SIG-M5 treated with dmso at 0.1 percent for 504 hours (cell line): ENCODE results near the gene ANAPC2.
A peak's percentile ranks its signal among the peaks of the same experiment; 100 is the strongest.

Experiments used
- DNase-seq: peaks from one replicate; lab custom pipeline; 2025; ENCODE audit not compliant: unreplicated experiment; lab: John Stamatoyannopoulos, UW

ANAPC2 gene

DNA sequence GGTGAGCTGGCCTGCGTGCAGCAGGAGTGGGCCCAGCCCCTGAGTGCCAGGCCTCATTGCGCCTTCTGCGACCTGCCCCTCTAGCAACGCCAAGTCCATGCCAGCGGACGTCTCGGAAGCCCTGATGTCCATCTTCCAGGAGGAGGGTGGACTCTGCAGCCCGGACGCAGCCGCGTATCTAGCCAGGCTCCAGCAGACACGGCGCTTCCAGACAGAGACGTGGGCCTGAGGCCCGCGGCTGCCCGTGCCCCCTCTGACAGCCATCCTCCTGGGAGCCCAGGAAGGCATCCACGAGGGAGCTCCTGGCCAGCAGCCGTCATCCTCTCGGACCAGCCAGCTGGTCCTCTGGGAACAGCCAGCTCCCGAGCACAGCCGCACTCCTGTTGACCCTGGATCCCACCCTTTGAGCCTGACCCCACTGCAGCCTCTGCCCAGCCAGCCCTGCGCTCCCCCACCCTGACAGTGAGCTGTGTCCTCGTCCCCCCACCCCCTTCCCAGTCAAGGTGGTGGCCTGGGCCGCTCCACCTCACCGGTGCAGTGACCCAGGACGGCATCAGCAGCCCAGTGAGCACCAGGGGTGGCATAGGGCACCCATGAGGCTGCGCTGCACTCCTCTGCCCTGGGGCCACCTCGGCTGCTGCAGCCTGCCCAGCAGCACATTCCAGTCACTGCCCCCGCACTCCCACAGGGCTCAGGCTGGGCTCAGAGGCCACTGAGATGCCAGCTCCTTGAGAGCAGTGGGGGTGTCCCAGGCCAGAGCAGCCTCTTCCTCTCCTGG, 28.0 kb upstream of the ANAPC2 start:
- no peak for DNase-seq

DNA sequence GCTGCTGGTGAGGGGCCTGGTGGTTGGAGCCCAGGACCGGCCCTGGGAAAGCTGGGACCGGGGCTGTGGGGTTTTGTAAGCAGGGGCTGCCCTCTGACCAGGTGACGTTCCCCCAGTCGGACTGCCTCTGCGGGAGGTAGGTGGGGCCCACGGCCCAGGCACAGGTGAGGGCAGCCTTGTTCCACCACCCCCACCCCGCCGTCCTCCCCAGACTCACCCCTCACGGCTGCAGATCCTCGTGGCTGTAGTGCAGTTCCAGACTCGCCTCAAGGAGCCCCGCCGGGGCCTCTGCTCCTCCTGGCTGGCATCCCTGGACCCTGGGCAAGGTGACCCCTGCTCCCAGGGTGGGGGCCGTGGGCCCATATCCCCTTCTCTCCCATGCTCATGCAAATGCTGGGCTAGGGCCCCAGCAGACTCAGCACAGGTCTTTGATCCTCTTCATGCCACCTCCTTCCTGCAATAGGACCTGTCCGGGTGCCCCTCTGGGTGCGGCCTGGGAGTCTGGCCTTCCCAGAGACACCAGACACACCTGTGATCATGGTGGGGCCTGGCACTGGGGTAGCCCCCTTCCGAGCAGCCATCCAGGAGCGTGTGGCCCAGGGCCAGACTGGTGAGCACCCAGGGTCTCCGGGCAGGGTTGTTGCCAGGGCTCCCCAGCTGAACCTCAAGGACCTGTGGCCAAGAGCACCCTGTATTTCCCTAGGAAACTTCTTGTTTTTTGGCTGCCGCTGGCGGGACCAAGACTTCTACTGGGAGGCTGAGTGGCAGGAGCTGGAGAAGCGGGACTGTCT, 27.0 kb upstream of the ANAPC2 start:
- no peak for DNase-seq

DNA sequence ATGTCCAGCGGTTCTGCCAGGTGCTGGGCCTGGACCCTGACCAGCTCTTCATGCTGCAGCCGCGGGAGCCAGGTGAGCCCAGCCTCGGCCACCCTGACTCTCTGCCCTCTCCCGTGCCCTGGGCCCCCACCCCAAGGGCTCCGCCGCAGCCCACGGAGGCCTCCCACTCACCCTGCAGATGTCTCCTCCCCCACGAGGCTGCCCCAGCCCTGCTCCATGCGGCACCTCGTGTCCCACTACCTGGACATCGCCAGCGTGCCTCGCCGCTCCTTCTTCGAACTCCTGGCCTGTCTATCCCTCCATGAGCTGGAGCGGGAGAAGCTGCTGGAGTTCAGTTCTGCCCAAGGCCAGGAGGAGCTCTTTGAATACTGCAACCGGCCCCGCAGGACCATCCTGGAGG, 26.3 kb upstream of the ANAPC2 start:
- DNase-seq: no peak

DNA sequence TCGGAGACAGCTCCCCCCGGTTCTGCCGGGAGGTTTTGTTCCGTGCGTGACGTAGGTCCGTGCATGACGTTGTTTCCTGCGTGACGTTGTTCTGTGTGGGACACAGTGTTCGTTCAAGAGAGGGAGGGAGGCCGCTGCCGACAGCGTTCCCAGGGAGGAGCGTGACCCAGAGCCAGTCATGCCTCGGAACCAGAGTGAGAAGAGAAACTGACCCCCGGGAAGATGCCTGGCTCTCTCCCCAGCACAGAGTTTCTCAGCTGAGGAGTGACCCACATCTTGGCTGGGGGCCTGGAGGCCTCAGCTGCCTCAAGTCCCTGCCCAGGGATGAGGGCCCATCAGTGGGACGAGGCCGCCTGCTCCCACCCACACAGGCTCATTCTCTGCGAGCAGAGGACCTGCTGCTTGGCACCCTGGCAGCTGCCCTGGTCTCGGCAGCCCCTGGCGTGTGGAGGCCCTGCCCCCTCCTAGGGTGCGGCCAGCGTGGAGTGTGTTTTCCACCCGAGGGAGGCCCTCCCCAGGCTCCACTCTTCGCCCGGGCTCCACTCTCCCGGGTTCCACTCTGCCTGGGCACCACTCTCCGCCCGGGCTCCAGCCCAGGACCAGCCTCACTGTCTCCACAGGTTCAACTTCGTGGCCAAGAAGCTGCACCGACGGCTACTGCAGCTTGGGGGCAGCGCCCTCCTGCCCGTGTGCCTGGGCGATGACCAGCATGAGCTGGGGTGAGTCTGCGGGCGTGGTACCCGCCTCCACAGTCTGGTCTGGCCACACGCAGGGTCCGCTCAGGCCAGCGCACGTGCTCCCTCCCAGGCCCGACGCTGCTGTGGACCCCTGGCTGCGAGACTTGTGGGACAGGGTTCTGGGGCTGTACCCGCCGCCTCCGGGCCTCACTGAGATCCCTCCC, 25.1 kb upstream of the ANAPC2 start:
- no peak for DNase-seq

DNA sequence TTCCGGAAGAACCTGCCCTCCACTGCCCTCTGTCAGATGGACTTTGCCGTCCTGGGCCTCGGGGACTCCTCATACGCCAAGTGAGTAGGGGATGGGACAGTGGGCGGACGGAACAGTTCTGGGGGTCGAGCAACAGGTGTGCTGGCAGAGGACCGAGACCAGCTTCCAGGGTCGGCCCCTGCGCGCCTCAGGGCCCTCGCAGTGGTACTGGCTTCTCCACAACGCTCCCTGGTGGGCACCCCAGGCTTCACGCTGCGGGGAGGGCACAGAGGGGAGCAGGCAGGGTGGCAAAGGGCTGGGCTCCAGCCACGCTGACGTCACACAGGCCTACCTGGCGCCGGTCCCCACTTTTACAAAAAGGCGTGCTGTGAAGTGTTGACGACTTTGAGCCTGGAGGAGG, 24.2 kb upstream of the ANAPC2 start:
- no peak for DNase-seq

DNA sequence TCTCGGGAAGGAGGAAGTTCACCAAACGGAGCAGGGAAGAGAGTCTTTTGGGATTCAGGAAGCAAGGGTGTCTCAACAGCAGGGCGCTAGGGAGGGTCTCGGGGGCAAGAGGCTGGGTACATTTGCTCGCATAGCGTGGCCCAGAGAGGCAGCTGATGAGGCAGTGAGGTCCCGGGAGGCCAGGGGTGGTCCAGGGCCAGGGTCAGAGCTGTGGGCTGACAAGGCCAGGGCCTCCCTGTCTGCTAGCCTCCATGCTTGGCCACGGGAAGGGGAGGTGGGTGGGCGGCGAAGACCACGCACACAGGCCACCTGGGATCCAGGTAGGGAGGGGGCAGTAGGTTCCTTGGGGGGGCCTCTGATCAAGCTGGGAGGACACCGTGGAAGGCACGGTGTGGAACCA, 23.2 kb upstream of the ANAPC2 start:
- no peak for DNase-seq

DNA sequence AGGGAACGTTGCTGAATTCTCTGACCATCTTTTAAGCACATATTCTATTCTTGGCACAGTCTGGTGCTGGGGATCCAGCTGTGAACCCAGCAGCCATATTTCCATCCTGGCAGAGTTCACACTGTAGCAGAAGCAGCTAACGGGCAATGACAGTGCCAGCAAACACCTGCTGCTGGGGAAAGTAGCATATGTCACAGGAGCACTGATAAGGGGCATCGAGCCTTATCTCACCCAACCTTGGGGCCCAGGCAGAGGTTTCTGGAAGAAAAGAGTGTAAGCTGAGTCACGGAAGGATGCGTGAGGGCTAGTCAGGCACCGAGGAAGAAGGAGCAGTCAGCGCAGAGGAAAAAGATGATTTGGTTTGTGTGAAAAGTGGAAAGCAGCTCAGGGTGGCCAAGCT, 18.2 kb upstream of the ANAPC2 start:
- DNase-seq: no peak

DNA sequence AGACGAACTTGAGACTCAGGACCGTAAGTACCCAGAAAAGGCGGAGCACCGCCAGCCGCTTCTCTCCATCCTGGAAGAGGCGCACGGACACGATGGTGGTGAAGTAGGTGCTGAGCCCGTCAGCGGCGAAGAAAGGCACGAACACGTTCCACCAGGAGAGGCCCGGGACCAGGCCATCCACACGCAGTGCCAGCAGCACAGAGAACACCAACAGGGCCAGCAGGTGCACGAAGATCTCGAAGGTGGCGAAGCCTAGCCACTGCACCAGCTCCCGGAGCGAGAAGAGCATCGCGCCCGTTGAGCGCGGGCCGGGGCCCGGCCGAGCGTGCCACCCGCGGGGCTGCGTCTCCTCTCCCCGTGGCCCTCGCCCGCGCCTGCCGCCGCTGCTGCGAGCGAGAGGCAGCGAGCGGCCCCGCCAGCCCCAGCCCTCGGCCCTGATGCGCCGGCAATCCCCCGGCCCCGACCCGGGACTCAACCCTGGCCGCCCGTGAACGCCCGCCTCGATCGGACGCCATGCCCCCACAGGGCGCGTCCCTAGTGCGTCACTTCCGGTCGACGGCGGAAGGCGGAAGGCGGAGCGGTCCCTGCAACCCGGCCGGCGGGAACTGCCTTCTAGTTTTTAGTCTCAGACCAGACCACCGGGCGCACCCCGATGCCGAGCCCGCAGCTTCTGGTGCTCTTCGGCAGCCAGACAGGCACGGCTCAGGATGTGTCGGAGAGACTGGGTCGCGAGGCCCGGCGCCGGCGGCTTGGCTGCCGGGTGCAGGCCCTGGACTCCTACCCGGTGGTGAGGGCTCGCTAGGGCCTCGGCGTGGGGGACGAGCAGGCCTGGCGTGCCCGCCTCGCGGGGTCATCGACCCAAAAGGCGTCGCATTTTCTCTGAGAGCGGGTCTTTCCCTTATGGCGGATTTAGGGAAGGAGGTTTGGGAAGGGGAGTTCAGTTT, 17.0 kb upstream of the ANAPC2 start, which contains the start of the genes NDOR1 and TMEM203:
Gene NDOR1 (plus strand): TSS at position 575 of the 944 bp plus-strand sequence. CDS start 78 bp downstream, at position 653.
Gene TMEM203 (minus strand): TSS at position 523 of the 944 bp plus-strand sequence. CDS start 234 bp downstream, at position 289.
- DNase-seq: peak; percentile 72

DNA sequence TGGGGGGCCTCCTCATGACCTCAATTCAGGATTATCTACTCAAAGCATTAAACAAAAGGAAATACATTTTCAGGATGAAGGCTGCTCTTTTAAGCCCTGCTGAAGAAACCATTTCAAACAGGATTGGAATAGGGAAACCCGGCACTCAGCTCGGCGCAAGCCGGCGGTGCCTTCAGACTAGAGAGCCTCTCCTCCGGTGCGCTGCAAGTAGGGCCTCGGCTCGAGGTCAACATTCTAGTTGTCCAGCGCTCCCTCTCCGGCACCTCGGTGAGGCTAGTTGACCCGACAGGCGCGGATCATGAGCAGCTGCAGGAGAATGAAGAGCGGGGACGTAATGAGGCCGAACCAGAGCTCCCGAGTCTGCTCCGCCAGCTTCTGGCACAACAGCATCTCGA, 16.4 kb upstream of the ANAPC2 start:
- no peak for DNase-seq

DNA sequence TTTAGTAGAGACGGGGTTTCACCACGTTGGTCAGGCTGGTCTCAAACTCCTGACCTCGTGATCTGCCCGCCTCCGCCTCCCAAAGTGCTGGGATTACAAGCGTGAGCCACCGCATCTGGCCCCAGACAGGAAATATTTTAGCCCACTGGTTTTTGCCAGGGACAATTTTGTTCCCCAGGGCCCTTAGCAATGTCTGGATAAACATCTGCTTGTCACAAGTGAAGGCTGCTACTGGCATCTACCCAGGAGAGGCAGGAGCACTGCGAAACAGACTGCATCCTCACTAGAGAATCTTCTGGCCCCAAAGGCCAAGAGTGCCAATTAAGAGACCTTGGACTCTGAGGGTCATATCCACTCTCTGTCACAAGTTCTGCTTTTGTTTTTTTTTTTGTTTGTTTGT, 14.6 kb upstream of the ANAPC2 start:
- no peak for DNase-seq

DNA sequence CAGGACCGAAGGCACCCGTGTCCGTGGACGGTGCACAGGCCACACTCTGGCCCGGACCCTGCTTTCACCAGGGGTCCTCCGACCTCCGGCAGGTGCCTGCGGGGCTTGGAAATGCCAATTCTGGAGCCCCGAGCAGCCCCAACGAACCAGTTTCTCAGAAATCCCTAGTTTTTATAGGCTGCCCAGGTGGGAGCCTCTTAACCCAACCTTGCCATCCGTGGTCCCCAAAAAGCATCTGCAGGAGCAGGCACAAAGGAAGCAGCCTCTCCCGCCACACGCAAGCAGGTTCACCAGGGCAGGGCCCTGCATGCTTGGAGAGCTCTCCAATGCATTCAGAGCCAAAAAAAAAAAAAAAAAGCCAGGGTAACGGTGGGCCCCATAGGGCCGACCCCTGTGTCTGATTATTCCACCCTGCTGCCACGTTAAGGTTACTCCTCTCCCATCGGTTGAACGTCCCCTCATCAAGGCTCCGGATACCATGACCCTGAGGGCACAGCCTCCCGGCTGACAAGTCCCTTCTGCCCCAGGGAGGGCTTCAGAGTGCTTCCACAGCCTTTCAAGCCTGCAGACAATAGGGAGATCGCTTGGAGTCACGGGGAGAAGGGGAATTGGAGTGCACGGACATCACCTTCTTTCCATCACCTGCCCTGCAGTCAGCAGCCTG, 13.0 kb upstream of the ANAPC2 start:
- no peak for DNase-seq

DNA sequence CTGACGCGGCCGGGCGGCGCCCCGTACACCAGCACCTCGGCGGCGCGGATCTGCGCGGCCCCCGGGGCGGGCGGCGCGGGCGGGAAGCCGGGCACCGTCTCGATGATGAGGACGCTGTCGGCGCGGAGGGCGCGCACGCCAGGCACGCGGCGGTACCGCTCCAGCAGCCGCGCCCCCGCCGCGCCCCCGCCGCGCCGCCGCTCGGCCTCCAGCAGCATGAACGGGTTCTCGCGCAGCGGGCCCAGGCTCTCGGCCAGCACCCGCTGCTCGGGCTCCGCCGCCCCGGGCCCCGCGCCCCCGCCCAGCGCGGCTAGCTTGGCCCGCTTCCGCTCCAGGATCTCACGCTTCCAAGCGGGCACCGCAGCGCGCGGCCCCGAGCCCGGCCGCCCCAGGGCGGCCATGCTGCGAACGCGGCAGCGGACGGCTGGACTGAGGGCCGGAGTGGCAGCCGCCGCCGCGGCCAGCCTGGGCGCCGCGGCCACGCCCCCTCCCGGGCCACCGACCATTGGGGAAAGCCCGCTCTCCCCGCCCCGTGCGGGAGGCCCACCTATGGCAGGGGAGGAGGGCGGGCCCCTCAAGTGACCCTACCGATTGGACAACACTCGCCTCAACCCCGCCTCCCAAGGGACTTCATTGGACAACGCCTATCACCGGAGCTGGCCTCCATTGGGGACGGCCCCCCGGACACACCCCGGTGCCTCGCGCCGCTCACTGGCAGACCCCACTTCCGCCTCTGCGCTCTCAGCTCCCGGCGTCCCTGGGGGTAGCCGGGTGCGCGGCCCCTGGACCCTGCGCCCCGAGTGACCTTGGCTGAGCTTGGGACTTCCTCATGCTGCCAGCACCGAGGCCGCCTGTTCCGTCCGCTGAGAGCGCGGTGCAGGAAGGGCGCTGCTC, 12.2 kb upstream of the ANAPC2 start, which contains the start of gene TPRN:
Gene TPRN (minus strand): TSS at position 431 of the 894 bp plus-strand sequence. CDS start 30 bp downstream, at position 401.
- DNase-seq: peak; percentile 99

DNA sequence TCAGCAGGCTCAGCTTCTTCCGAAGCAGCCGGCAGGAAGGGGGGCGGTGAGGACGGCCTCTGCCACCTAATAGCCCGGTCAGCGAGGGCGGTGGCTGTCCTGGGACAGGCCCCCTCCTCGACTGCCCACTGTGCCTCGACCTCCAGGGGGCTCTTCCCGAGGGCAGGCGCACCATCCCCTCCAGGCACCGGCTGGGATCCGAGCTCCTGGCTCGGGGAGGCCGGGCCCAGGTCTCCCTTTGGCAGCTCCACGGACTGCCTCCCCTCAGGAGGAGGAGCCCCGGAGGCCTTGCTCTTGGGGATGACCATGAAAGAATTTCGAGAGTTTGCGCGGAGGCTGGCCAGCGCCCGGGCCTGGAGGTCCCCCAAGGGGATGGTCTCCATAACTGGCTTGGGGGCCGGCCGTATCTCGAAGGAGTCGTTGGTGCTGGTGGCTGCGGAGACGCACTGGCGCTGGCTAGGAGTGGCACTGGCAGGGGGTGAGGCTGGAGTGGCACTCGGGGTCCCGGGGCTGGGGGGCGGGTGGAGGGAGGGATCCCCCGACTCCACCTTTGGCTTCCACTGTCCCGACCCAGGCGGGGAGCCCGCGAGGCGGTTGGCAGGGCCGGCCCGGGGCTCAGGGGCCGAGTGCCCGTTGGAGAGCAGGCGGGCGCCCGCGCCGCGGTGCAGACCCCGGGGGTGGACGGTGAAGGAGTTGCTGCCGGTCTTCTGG, 11.2 kb upstream of the ANAPC2 start:
- DNase-seq: no peak

DNA sequence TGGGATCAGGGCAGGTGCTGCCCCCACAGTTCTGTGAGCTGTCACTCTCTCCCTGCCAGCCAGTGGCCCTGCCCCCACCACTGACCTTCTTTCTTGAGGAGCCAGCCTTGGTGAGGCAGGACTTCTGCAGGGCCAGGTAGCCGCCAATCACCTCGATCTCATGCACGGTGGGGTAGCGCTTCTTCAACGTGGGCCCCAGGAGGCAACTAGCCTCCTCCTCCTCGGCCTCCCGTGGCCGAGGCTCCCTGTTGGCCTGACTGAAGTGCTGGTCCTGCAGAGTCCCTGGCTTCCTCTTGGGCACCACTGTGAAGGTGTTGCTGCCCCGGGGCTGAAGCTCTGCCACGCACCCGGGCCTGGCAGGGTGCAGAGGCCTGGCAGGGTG, 10.5 kb upstream of the ANAPC2 start:
- DNase-seq: no peak

DNA sequence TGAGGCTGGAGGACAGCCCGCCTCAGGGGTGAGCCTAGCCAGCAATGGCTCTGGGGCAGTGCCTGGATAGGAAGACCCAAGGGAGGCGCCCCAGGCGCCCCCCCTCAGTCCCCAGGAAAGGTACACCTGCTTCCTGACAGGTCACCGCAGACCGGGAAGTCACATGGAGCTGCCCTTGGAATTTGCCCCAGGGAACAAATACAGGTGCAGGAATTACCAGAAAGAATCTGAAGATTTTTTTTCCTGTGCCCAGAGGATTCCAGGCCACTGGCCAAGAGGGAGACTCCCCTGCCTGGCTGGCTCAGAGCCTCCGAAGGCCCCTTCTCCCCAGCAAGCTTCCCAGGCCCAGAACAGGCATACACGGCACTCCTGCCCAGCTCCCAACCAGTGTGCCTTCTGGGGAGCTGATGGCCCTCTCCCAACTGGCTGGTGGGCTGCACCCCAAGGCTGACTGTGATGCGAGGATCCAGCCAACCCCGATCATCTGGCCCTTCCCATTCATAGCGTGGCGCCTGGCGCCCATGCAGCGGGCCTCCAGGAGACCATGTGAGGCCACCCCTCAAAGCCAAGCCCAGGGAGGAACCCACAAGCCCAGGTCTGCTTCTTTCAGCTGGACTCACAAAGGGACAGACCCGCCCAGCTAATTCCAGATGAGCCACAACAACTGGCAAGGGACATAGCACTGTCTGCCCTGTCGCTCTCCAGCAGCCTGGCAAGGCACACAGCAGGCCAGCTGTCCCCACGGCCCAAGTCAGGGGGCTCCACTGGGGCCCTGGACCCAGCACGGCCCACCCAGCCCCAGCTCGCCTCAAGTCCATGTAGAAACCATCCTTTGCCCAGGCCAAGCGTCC, 9.9 kb upstream of the ANAPC2 start:
- no peak for DNase-seq

DNA sequence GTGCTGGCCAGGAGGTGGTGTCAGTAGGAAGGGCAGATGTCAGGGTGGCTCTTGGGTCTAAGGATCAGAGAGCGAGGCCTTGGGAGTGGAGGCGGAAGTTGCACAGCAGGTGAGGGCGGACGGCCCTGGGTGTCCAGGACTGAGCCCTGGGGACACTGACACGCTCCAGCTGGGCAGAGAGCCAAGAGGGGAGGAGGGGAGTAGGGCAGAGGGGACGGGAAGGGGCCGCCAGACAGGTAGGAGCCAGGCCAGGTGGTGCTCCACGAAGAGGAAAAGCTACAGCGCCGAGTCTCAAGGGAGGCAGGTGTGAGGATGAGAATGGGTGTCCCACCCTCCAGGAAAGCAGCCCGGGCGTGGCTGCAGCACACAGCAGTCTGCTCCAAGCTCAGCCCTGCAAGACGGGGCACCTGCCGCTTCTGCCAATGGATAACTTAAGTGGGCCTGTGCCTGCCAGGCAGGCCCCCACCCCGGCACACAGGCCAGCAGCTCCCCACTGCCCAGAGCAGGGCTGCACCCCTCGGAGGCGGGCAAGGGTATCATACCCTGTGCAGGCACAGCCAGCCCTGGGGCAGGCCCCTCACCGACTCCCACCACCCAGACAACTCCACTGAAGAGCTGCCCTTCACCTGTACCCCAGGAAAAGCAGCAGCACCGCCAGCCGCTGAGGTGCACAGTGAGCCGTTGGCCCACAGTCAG, 7.3 kb upstream of the ANAPC2 start:
- DNase-seq: no peak
